H9 (cell line): ENCODE results near the gene NRXN2. TPM values are rescaled to one million over a fixed set of nuclear protein-coding genes. Genes with fewer than 3 reads are reported as not detected.

Experiments used
- DNase-seq: peaks from one replicate; pipeline ENCODE4 v3.0.0-alpha.2; 2017
- H2AFZ ChIP-seq: one replicate; pipeline ENCODE4 v1.6.1; 2013; ENCODE audit warnings: mild to moderate bottlenecking, low read length, control low read depth, moderate library complexity
- H2AK5ac ChIP-seq: 2 replicates; pipeline ENCODE4 v1.6.1; 2013; ENCODE audit warnings: low read length, control low read depth, mixed read lengths; ENCODE audit not compliant: insufficient read length
- H2BK120ac ChIP-seq: one replicate; pipeline ENCODE4 v1.6.1; 2013; ENCODE audit warnings: low read depth, mild to moderate bottlenecking, low read length, control low read depth, inconsistent platforms; ENCODE audit not compliant: poor library complexity, severe bottlenecking
- H2BK12ac ChIP-seq: 2 replicates; pipeline ENCODE4 v1.6.1; 2013; ENCODE audit warnings: low read length, control low read depth, mixed read lengths, low read depth; ENCODE audit not compliant: insufficient read length
- H2BK15ac ChIP-seq: 2 replicates; pipeline ENCODE4 v1.6.1; 2013; ENCODE audit warnings: low read depth, low read length, control low read depth
- H2BK20ac ChIP-seq: one replicate; pipeline ENCODE4 v1.6.1; 2013; ENCODE audit warnings: low read depth, mild to moderate bottlenecking, low read length, control low read depth, inconsistent platforms; ENCODE audit not compliant: poor library complexity, severe bottlenecking
- H2BK5ac ChIP-seq: 2 replicates; pipeline ENCODE4 v1.6.1; 2013; ENCODE audit warnings: low read length, control low read depth, mixed read lengths; ENCODE audit not compliant: insufficient read length
- H3K14ac ChIP-seq: 2 replicates; pipeline ENCODE4 v1.6.1; 2013; ENCODE audit warnings: low read length, control low read depth; ENCODE audit not compliant: insufficient read depth
- H3K18ac ChIP-seq: 2 replicates; pipeline ENCODE4 v1.6.1; 2013; ENCODE audit warnings: low read depth, mild to moderate bottlenecking, mixed read lengths, low read length, control low read depth; ENCODE audit not compliant: insufficient read length
- H3K23ac ChIP-seq: 2 replicates; pipeline ENCODE4 v1.6.1; 2013; ENCODE audit warnings: low read length, control low read depth, mixed read lengths, low read depth; ENCODE audit not compliant: insufficient read length
- H3K23me2 ChIP-seq: 2 replicates; pipeline ENCODE4 v1.6.1; 2013; ENCODE audit warnings: low read depth, mild to moderate bottlenecking, mixed read lengths, low read length, control low read depth; ENCODE audit not compliant: insufficient read length, poor library complexity, severe bottlenecking
- H3K27ac ChIP-seq: 2 replicates; pipeline ENCODE4 v1.5.1; 2013; ENCODE audit warnings: low read length, control low read depth, mixed read lengths, low read depth; ENCODE audit not compliant: insufficient read length
- H3K27me3 ChIP-seq: 2 replicates; pipeline ENCODE4 v1.6.1; 2013; ENCODE audit warnings: low read length, control low read depth, inconsistent platforms; ENCODE audit not compliant: insufficient read depth
- H3K4ac ChIP-seq: 2 replicates; pipeline ENCODE4 v1.6.1; 2013; ENCODE audit warnings: low read depth, mild to moderate bottlenecking, control low read depth, inconsistent platforms, low read length, moderate library complexity
- H3K4me1 ChIP-seq: 2 replicates; pipeline ENCODE4 v1.6.1; 2013; ENCODE audit warnings: low read length, control low read depth, inconsistent platforms; ENCODE audit not compliant: insufficient read depth
- H3K4me2 ChIP-seq: 2 replicates; pipeline ENCODE4 v1.6.1; 2013; ENCODE audit warnings: low read length, control low read depth, mixed read lengths; ENCODE audit not compliant: insufficient read length, insufficient read depth
- H3K56ac ChIP-seq: 2 replicates; pipeline ENCODE4 v1.6.1; 2013; ENCODE audit warnings: low read depth, mild to moderate bottlenecking, mixed read lengths, low read length, control low read depth; ENCODE audit not compliant: insufficient read length
- H3K79me1 ChIP-seq: 2 replicates; pipeline ENCODE4 v1.6.1; 2013; ENCODE audit warnings: low read depth, mild to moderate bottlenecking, moderate library complexity, low read length, control low read depth, inconsistent platforms; ENCODE audit not compliant: insufficient read depth, poor library complexity, severe bottlenecking
- H3K79me2 ChIP-seq: 2 replicates; pipeline ENCODE4 v1.6.1; 2013; ENCODE audit warnings: low read length, control low read depth, inconsistent platforms; ENCODE audit not compliant: insufficient read depth
- H3K9ac ChIP-seq: 2 replicates; pipeline ENCODE4 v1.6.1; 2013; ENCODE audit warnings: low read length, control low read depth, mixed read lengths; ENCODE audit not compliant: insufficient read length; ENCODE audit errors: extremely low read depth
- H3K9me3 ChIP-seq: one replicate; pipeline ENCODE4 v1.6.1; 2013; ENCODE audit warnings: low read depth, low read length, inconsistent platforms; ENCODE audit not compliant: control insufficient read depth
- H3T11ph ChIP-seq: one replicate; pipeline ENCODE4 v1.6.1; 2013; ENCODE audit warnings: mild to moderate bottlenecking, low read length, control low read depth, inconsistent platforms
- H4K20me1 ChIP-seq: one replicate; pipeline ENCODE4 v1.6.1; 2013; ENCODE audit not compliant: control insufficient read depth, insufficient read length, insufficient read depth
- H4K5ac ChIP-seq: 2 replicates; pipeline ENCODE4 v1.6.1; 2013; ENCODE audit warnings: low read depth, mild to moderate bottlenecking, mixed read lengths, low read length, control low read depth; ENCODE audit not compliant: insufficient read length
- H4K8ac ChIP-seq: replicated peaks from 2 replicates; pipeline ENCODE4 v1.6.1; 2013; ENCODE audit warnings: low read length, control low read depth, mixed read lengths, low read depth; ENCODE audit not compliant: insufficient read length
- H4K91ac ChIP-seq: 2 replicates; pipeline ENCODE4 v1.6.1; 2013; ENCODE audit warnings: low read depth, mild to moderate bottlenecking, moderate library complexity, mixed read lengths, low read length, control low read depth; ENCODE audit not compliant: insufficient read length
- H3K27ac Mint-ChIP-seq, 3 experiments: 2 replicates in 2 of 3; 3 replicates in 1 of 3; pipeline ENCODE4 v1.8.0; 2020 to 2021; ENCODE audit warnings: mixed read lengths in 3 of 3, mild to moderate bottlenecking in 1 of 3, moderate library complexity in 1 of 3
- H3K27me3 Mint-ChIP-seq: 2 replicates; pipeline ENCODE4 v1.8.0; 2021; ENCODE audit warnings: low read depth, mild to moderate bottlenecking, moderate library complexity, mixed read lengths
- H3K36me3 Mint-ChIP-seq, 3 experiments: 2 replicates in 2 of 3; 3 replicates in 1 of 3; pipeline ENCODE4 v1.8.0; 2020 to 2021; ENCODE audit warnings: low read depth in 3 of 3, mixed read lengths in 3 of 3; ENCODE audit not compliant: insufficient read depth in 1 of 3
- H3K4me1 Mint-ChIP-seq, 2 experiments: 2 replicates each; pipeline ENCODE4 v1.8.0; 2020; ENCODE audit warnings: mixed read lengths in 2 of 2
- H3K4me3 Mint-ChIP-seq, 2 experiments: 2 replicates in 1 of 2; 3 replicates in 1 of 2; pipeline ENCODE4 v1.8.0; 2020 to 2021; ENCODE audit warnings: mild to moderate bottlenecking in 2 of 2, mixed read lengths in 2 of 2, moderate library complexity in 1 of 2
- H3K9me3 Mint-ChIP-seq, 2 experiments: 2 replicates in 1 of 2; 3 replicates in 1 of 2; pipeline ENCODE4 v1.8.0; 2020; ENCODE audit warnings: mild to moderate bottlenecking in 2 of 2, mixed read lengths in 2 of 2, moderate library complexity in 1 of 2
- WGBS: extraction: QIAGEN DNeasy Blood & Tissue Kit; methylation state at CpG from one replicate; pipeline ENCODE4 v1.1.7; 2013; ENCODE audit warnings: missing lambda C conversion rate, low lambda C conversion rate, mixed read lengths; ENCODE audit not compliant: insufficient read length; ENCODE audit errors: extremely low coverage; 5-methylcytosine and 5-hydroxymethylcytosine counted together
- total RNA-seq: library from RNA; stranded (reverse); gene quantifications from 2 replicates; pipeline ENCODE4 v1.2.1, GENCODE V29; 2021
- TF ChIP-seq, protein P1 (sequence below): fragments of 200-600 bp; sonication (generic); conservative IDR thresholded peaks from 3 replicates; pipeline ENCODE4 v1.8.0; 2021; ENCODE audit warnings: antibody characterized with exemption, mild to moderate bottlenecking

Gene NRXN2
- total RNA-seq, 1 experiment from 2014 or later, result 3.9 TPM

DNA sequence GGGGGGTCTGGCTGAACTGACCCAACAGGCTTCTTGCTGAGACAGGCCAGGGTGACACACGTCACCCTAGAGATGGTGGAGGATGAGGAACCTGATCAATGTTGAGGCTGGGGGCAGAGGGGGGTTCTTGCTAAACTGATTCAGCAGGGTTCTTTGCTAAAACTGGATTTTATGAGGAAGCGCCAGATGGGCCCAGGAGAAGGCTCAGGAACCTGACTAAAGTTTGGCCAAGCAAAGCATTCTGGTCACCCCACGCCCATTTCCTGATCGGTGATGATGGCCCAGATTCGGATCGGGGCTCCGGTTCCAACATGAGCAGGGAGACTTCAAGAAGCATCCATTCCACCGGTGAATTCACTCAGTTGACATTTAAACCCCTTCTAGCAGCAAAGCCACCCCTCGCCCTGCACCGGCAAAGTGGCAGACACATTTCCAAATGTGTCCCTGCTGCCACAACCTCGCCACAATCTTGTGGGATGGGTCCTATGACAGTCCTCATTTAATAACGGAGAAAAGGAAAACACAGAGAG lies 166.2 kb downstream of the NRXN2 start:
- Mint-ChIP-seq H3K9me3 (peaks cover 3 to 8% of the 10 kb centered on the region in 2 experiments; a peak in 4 of 5 replicates), H3K27ac (peak overlapping the region in 2 of 3 experiments; percentile 64 to 92; a peak in 5 of 7 replicates), H3K4me1 (peaks cover 39 to 49% of the 10 kb centered on the region in 2 experiments), H3K27me3 (peaks cover 12% of the 10 kb centered on the region), H3K4me3 (no peak overlapping the region), H3K36me3 (peaks cover 0 to 5% (median 0%) of the 10 kb centered on the region in 3 experiments; a peak in 1 of 7 replicates)
- H3K56ac ChIP-seq, result no peak overlapping the region
- no peak overlapping the region for H2BK20ac ChIP-seq
- no peak overlapping the region for H4K5ac ChIP-seq
- no peaks in the 10 kb centered on the region for H3K23me2 ChIP-seq
- H3K9ac ChIP-seq, result no peak overlapping the region
- peaks cover 7% of the 10 kb centered on the region; the same call in 1 of the 2 replicates for H3K4me1 ChIP-seq
- H2BK5ac ChIP-seq, result no peak overlapping the region
- no peak overlapping the region for H2AK5ac ChIP-seq
- H3K14ac ChIP-seq, result no peak overlapping the region
- H2BK120ac ChIP-seq, result no peak overlapping the region
- no peaks in the 10 kb centered on the region for H3K27me3 ChIP-seq
- no peak overlapping the region for H2AFZ ChIP-seq
- H4K91ac ChIP-seq, result no peak overlapping the region
- no peak overlapping the region for H3K23ac ChIP-seq
- H4K20me1 ChIP-seq, result no peaks in the 10 kb centered on the region
- H2BK15ac ChIP-seq, result no peak overlapping the region
- no peak overlapping the region for H4K8ac ChIP-seq
- H3K79me2 ChIP-seq, result no peaks in the 10 kb centered on the region
- H3T11ph ChIP-seq, result no peak overlapping the region
- H3K18ac ChIP-seq, result no peak overlapping the region
- WGBS, result no CpG with 5 or more reads among the region's 12 CpGs
- no peak overlapping the region for H3K4ac ChIP-seq
- no peaks in the 10 kb centered on the region for H3K9me3 ChIP-seq
- H3K4me2 ChIP-seq, result no peak overlapping the region
- TF ChIP-seq, protein P1, sequence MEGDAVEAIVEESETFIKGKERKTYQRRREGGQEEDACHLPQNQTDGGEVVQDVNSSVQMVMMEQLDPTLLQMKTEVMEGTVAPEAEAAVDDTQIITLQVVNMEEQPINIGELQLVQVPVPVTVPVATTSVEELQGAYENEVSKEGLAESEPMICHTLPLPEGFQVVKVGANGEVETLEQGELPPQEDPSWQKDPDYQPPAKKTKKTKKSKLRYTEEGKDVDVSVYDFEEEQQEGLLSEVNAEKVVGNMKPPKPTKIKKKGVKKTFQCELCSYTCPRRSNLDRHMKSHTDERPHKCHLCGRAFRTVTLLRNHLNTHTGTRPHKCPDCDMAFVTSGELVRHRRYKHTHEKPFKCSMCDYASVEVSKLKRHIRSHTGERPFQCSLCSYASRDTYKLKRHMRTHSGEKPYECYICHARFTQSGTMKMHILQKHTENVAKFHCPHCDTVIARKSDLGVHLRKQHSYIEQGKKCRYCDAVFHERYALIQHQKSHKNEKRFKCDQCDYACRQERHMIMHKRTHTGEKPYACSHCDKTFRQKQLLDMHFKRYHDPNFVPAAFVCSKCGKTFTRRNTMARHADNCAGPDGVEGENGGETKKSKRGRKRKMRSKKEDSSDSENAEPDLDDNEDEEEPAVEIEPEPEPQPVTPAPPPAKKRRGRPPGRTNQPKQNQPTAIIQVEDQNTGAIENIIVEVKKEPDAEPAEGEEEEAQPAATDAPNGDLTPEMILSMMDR, result no peak
- no peak for DNase-seq
- H3K79me1 ChIP-seq, result no peaks in the 10 kb centered on the region
- H3K27ac ChIP-seq, result no peak overlapping the region
- H2BK12ac ChIP-seq, result no peak overlapping the region

Other genes with a start within 250 kb of the NRXN2 start
- not detected in 2 replicates for gene SLC22A11, start 167.3 kb downstream of the NRXN2 start, total RNA-seq
- gene SLC22A12, start 132.0 kb downstream of the NRXN2 start, total RNA-seq, result not detected in 2 replicates
- gene RASGRP2, start 20.9 kb upstream of the NRXN2 start, total RNA-seq, result 24.0 and 26.9 TPM in 2 replicates
- 3.6 TPM in 2 replicates for gene PYGM, start 36.8 kb upstream of the NRXN2 start, total RNA-seq
- 514 and 528 TPM in 2 replicates for gene SF1, start 55.3 kb upstream of the NRXN2 start, total RNA-seq
- 21.6 and 24.7 TPM in 2 replicates for gene MAP4K2, start 80.0 kb upstream of the NRXN2 start, total RNA-seq
- 49.9 and 50.0 TPM in 2 replicates for gene MEN1, start 87.4 kb upstream of the NRXN2 start, total RNA-seq
- gene CDC42BPG, start 121.5 kb upstream of the NRXN2 start, total RNA-seq, result 24.2 and 24.9 TPM in 2 replicates
- gene EHD1, start 155.4 kb upstream of the NRXN2 start, total RNA-seq, result 29.1 and 31.0 TPM in 2 replicates
- 21.3 and 22.1 TPM in 2 replicates for gene ATG2A, start 194.0 kb upstream of the NRXN2 start, total RNA-seq
- gene PPP2R5B, start 201.5 kb upstream of the NRXN2 start, total RNA-seq, result 5.0 and 6.3 TPM in 2 replicates
- 1.3 and 2.1 TPM in 2 replicates for gene GPHA2, start 212.7 kb upstream of the NRXN2 start, total RNA-seq
- gene MAJIN, start 248.9 kb upstream of the NRXN2 start, total RNA-seq, result not detected in 2 replicates